H1 (cell line): ENCODE measurements around the gene CHPF2. TPM values are rescaled to one million over a fixed set of nuclear protein-coding genes. Genes with fewer than 3 reads are reported as not detected.

ENCODE experiments used
- CTCF ChIA-PET: fragments of 300-600 bp; sonication (Branson Sonifier 250); formaldehyde crosslinking; loops from one replicate; lab custom pipeline; 2021; ENCODE audit not compliant: partially characterized antibody; lab: Charles Lee
- POLR2A ChIA-PET: fragments of 300-600 bp; sonication (Branson Sonifier 250); formaldehyde crosslinking; loops from one replicate; lab custom pipeline; 2021; ENCODE audit warnings: inconsistent platforms; ENCODE audit not compliant: partially characterized antibody; lab: Charles Lee
- DNase-seq, 2 experiments: peaks; one replicate each; pipeline versions ENCODE4 v3.0.0 to v3.0.0-alpha.2; 2010 to 2022; ENCODE audit warnings: low spot score in 2 of 2, low read depth in 1 of 2, mixed read lengths in 1 of 2
- FAIRE-seq: peaks from 2 replicates; lab custom pipeline; 2011; peaks lifted over from hg19 to GRCh38; lab: Jason Lieb, UNC
- H2AFZ ChIP-seq: 2 replicates; pipeline ENCODE4 v1.8.1; 2012; ENCODE audit warnings: low read length, inconsistent platforms
- H2AK5ac ChIP-seq: 2 replicates; pipeline ENCODE4 v1.6.1; 2013; ENCODE audit warnings: low read depth, low read length
- H2BK120ac ChIP-seq: replicated peaks from 2 replicates; pipeline ENCODE3; 2013; ENCODE audit warnings: low read depth, low read length, inconsistent platforms
- H2BK12ac ChIP-seq: 2 replicates; pipeline ENCODE4 v1.6.1; 2013; ENCODE audit warnings: low read depth, low read length
- H2BK15ac ChIP-seq: 2 replicates; pipeline ENCODE4 v1.6.1; 2013; ENCODE audit warnings: low read length
- H2BK20ac ChIP-seq: 2 replicates; pipeline ENCODE4 v1.6.1; 2013; ENCODE audit warnings: low read length
- H2BK5ac ChIP-seq: 2 replicates; pipeline ENCODE4 v1.6.1; 2013; ENCODE audit warnings: low read depth, low read length
- H3K14ac ChIP-seq: 2 replicates; pipeline ENCODE4 v1.6.1; 2013; ENCODE audit warnings: inconsistent platforms; ENCODE audit not compliant: insufficient read length
- H3K18ac ChIP-seq: 2 replicates; pipeline ENCODE4 v1.6.1; 2013; ENCODE audit warnings: low read length; ENCODE audit errors: extremely low read depth
- H3K23ac ChIP-seq: 2 replicates; pipeline ENCODE4 v1.6.1; 2013; ENCODE audit warnings: inconsistent platforms; ENCODE audit not compliant: insufficient read length
- H3K23me2 ChIP-seq: 2 replicates; pipeline ENCODE4 v1.6.1; 2013; ENCODE audit warnings: low read depth, low read length
- H3K27ac ChIP-seq: 2 replicates; pipeline ENCODE4 v1.6.1; 2011; ENCODE audit warnings: low read depth, low read length, inconsistent platforms
- H3K27me3 ChIP-seq, 4 experiments: replicated peaks in 1 of 4; 1 replicate in 1 of 4; 2 replicates in 3 of 4; pipeline versions ENCODE4 v1.6.1 to v1.8.1; 2011 to 2013; ENCODE audit warnings: low read length in 3 of 4, mild to moderate bottlenecking in 3 of 4, inconsistent platforms in 2 of 4, mixed read lengths in 2 of 4, moderate library complexity in 1 of 4; ENCODE audit not compliant: control insufficient read depth in 3 of 4, insufficient read depth in 3 of 4; ENCODE audit errors: extremely low read depth in 1 of 4
- H3K36me3 ChIP-seq, 4 experiments: 2 replicates each; pipeline versions ENCODE4 v1.6.1 to v1.8.1; 2011 to 2013; ENCODE audit warnings: mild to moderate bottlenecking in 4 of 4, low read length in 3 of 4, moderate library complexity in 2 of 4, control low read depth in 1 of 4, inconsistent platforms in 1 of 4; ENCODE audit not compliant: insufficient read depth in 4 of 4, control insufficient read depth in 2 of 4
- H3K4ac ChIP-seq: replicated peaks from 2 replicates; pipeline ENCODE3; 2013; ENCODE audit warnings: low read length, low read depth, mixed read lengths, inconsistent platforms; ENCODE audit not compliant: insufficient read length
- H3K4me1 ChIP-seq, 4 experiments: replicated peaks in 1 of 4; 1 replicate in 1 of 4; 2 replicates in 3 of 4; pipeline versions ENCODE4 v1.6.1 to v1.8.1; 2011 to 2013; ENCODE audit warnings: low read length in 3 of 4, inconsistent platforms in 2 of 4, mixed read lengths in 1 of 4; ENCODE audit not compliant: insufficient read depth in 4 of 4, control insufficient read depth in 3 of 4
- H3K4me2 ChIP-seq, 2 experiments: 2 replicates each; pipeline versions ENCODE4 v1.6.1 to v1.8.1; 2011 to 2013; ENCODE audit warnings: low read depth in 2 of 2, low read length in 2 of 2, control low read depth in 1 of 2, inconsistent platforms in 1 of 2, mild to moderate bottlenecking in 1 of 2; ENCODE audit not compliant: insufficient read depth in 1 of 2
- H3K4me3 ChIP-seq, 4 experiments: fragments of 200-600, 300-600 bp in 1 of 4; sonication (generic), shearing (Covaris generic), sonication (Bioruptor Twin) in 1 of 4; 2 replicates each; pipeline versions ENCODE4 v1.5.1 to v1.8.1; 2011 to 2016; ENCODE audit warnings: low read length in 4 of 4, low read depth in 3 of 4, control low read depth in 2 of 4, inconsistent platforms in 2 of 4, mild to moderate bottlenecking in 2 of 4, mixed read lengths in 1 of 4, moderate library complexity in 1 of 4; ENCODE audit not compliant: insufficient read depth in 2 of 4; ENCODE audit errors: extremely low read depth in 1 of 4
- H3K56ac ChIP-seq: replicated peaks from 2 replicates; pipeline ENCODE3; 2013; ENCODE audit warnings: low read depth, mild to moderate bottlenecking, mixed read lengths, low read length, inconsistent platforms; ENCODE audit not compliant: insufficient read length
- H3K79me1 ChIP-seq: 2 replicates; pipeline ENCODE4 v1.6.1; 2013; ENCODE audit warnings: low read depth, low read length, control low read depth
- H3K79me2 ChIP-seq, 2 experiments: 2 replicates each; pipeline versions ENCODE4 v1.6.1 to v1.8.1; 2012 to 2013; ENCODE audit warnings: low read length in 2 of 2, mild to moderate bottlenecking in 2 of 2, inconsistent platforms in 1 of 2; ENCODE audit not compliant: insufficient read depth in 2 of 2, control insufficient read depth in 1 of 2
- H3K9ac ChIP-seq, 4 experiments: replicated peaks in 1 of 4; 1 replicate in 1 of 4; 2 replicates in 3 of 4; pipeline versions ENCODE4 v1.6.1 to v1.8.1; 2011 to 2013; ENCODE audit warnings: low read depth in 3 of 4, low read length in 3 of 4, control low read depth in 2 of 4, mild to moderate bottlenecking in 2 of 4, moderate library complexity in 2 of 4, inconsistent platforms in 1 of 4; ENCODE audit errors: extremely low read depth in 1 of 4
- H3K9me3 ChIP-seq, 2 experiments: 2 replicates each; pipeline versions ENCODE4 v1.6.1 to v1.8.1; 2012 to 2013; ENCODE audit warnings: mild to moderate bottlenecking in 2 of 2, moderate library complexity in 2 of 2, control low read depth in 1 of 2, inconsistent platforms in 1 of 2, low read depth in 1 of 2, low read length in 1 of 2, mixed read lengths in 1 of 2; ENCODE audit not compliant: insufficient read depth in 2 of 2
- H4K20me1 ChIP-seq, 2 experiments: replicated peaks in 1 of 2; 2 replicates each; pipeline versions ENCODE3 to v1.8.1; 2011 to 2013; ENCODE audit warnings: inconsistent platforms in 2 of 2, low read length in 2 of 2, mild to moderate bottlenecking in 1 of 2; ENCODE audit not compliant: insufficient read depth in 2 of 2, control insufficient read depth in 1 of 2
- H4K5ac ChIP-seq: 2 replicates; pipeline ENCODE4 v1.6.1; 2013; ENCODE audit warnings: low read length, low read depth, mixed read lengths, inconsistent platforms; ENCODE audit not compliant: insufficient read length
- H4K8ac ChIP-seq: 2 replicates; pipeline ENCODE4 v1.8.0; 2013; ENCODE audit warnings: mild to moderate bottlenecking, moderate library complexity, low read length, inconsistent platforms; ENCODE audit not compliant: insufficient read depth; ENCODE audit errors: extremely low read depth
- H4K91ac ChIP-seq: replicated peaks from 2 replicates; pipeline ENCODE3; 2013; ENCODE audit warnings: low read length, mixed read lengths, inconsistent platforms; ENCODE audit not compliant: insufficient read length
- CHD1 ChIP-seq: IDR thresholded peaks from 2 replicates; pipeline ENCODE4 v1.6.1; 2012; ENCODE audit warnings: low read depth, low read length, improper control_type of control experiment
- EZH2 ChIP-seq: fragments of 200-600 bp; sonication (generic); IDR thresholded peaks from 2 replicates; pipeline ENCODE4 v1.7.1; 2012; ENCODE audit warnings: low read depth, mild to moderate bottlenecking, moderate library complexity, low read length, inconsistent platforms; ENCODE audit not compliant: severe bottlenecking
- JUND ChIP-seq: IDR thresholded peaks from 2 replicates; pipeline ENCODE4 v1.6.1; 2011; ENCODE audit warnings: mild to moderate bottlenecking, improper control_type of control experiment, low read length
- POU5F1 ChIP-seq: IDR thresholded peaks from 2 replicates; pipeline ENCODE4 v1.6.1; 2011; ENCODE audit warnings: low read depth, mild to moderate bottlenecking, low read length, moderate library complexity
- RBBP5 ChIP-seq: IDR thresholded peaks from 2 replicates; pipeline ENCODE4 v1.7.1; 2012; ENCODE audit warnings: low read depth, mild to moderate bottlenecking, inconsistent platforms, low read length, moderate library complexity, borderline replicate concordance
- SP1 ChIP-seq: IDR thresholded peaks from 2 replicates; pipeline ENCODE4 v1.6.1; 2011; ENCODE audit warnings: low read depth, low read length
- WGBS, 2 experiments: shearing (Covaris generic) in 1 of 2; methylation state at CpG; one replicate each; pipeline versions ENCODE4 v1.1.6 to v1.1.7; 2013 to 2015; ENCODE audit warnings: low lambda C conversion rate in 2 of 2, mixed read lengths in 2 of 2, inconsistent platforms in 1 of 2, low coverage in 1 of 2, missing lambda C conversion rate in 1 of 2; ENCODE audit not compliant: insufficient replicate concordance in 2 of 2, insufficient coverage in 1 of 2, insufficient read length in 1 of 2; ENCODE audit errors: extremely low coverage in 1 of 2, missing lambda C conversion rate in 1 of 2; 5-methylcytosine and 5-hydroxymethylcytosine counted together
- polyA plus RNA-seq, 7 experiments: library from polyadenylated mRNA; depleted of rRNA in 3 of 7; stranded (reverse) in 5 of 7; unstranded in 2 of 7; fragments of >200 nt in 5 of 7; fragments of 200-250 nt in 2 of 7; gene quantifications; 1 replicate in 5 of 7; 2 replicates in 1 of 7; 4 replicates in 1 of 7; pipeline versions ENCODE4 v1.2.1 to v1.2.3, GENCODE V29; 2011 to 2013; ENCODE audit warnings: missing spikeins in 2 of 7, mixed read lengths in 2 of 7
- total RNA-seq: library from RNA; stranded (reverse); fragmentation: NEBNext Ultra II Directional; extraction: Animal tissue kit (Norgen Biotek cat#: 25700); gene quantifications from 2 replicates; pipeline ENCODE4 v1.2.1, GENCODE V29; 2021
- TF ChIP-seq, protein P1 (sequence below): IDR thresholded peaks from 2 replicates; pipeline ENCODE4 v1.6.1; 2012; ENCODE audit warnings: inconsistent platforms
- TF ChIP-seq, protein P2 (sequence below): IDR thresholded peaks from 2 replicates; pipeline ENCODE4 v1.6.1; 2012; ENCODE audit warnings: inconsistent platforms

CHPF2 gene
- total and polyA plus RNA-seq, 2 of the 8 experiments (the other 6 are each of a cell fraction or from before 2014, with no cell fraction given), result 14.4 to 20.6 TPM

DNA sequence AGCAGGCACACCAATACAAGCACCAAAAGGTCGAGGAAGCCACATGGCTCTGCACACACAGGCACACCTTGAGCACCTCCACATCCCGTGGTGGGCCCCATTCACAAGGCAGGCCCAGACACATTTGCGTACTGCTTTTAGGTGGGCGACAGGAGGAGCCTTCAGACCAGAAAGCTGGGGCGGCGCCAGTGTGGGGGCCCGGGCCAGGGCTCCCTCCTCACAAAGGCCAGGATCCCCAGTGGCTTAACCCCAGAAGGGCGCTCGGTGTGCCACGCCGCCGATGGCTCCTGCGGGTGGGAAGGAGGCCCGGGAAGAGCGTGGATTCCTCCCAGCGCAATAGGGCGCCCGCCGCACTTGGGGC, 19.0 kb downstream of the CHPF2 start:
- H2AK5ac ChIP-seq, result peak overlapping the region; percentile 93; the same call in 1 of the 2 replicates
- peak overlapping the region; percentile 71 for H3K23ac ChIP-seq
- peak in 1 of 2 experiments; percentile 62 for DNase-seq
- no peaks in the 10 kb centered on the region for H3K79me1 ChIP-seq
- TF ChIP-seq, protein P1, sequence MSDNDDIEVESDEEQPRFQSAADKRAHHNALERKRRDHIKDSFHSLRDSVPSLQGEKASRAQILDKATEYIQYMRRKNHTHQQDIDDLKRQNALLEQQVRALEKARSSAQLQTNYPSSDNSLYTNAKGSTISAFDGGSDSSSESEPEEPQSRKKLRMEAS, result peak; percentile 88
- TF ChIP-seq EZH2 (peak; percentile 63), SP1 (no peak), POU5F1 (no peak), RBBP5 (no peak), CHD1 (no peak), JUND (no peak)
- TF ChIP-seq, protein P2, sequence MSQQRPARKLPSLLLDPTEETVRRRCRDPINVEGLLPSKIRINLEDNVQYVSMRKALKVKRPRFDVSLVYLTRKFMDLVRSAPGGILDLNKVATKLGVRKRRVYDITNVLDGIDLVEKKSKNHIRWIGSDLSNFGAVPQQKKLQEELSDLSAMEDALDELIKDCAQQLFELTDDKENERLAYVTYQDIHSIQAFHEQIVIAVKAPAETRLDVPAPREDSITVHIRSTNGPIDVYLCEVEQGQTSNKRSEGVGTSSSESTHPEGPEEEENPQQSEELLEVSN, result peak; percentile 65; the same call in 1 of the 2 replicates
- peak overlapping the region; percentile 97 for H4K91ac ChIP-seq
- no peak overlapping the region for H3K56ac ChIP-seq
- H3K23me2 ChIP-seq, result peaks cover 25% of the 10 kb centered on the region
- peak overlapping the region; percentile 45 to 81 (median 66) for H3K4me3 ChIP-seq
- peak overlapping the region in 1 of 4 experiments; percentile 62; a peak in 2 of 7 replicates for H3K9ac ChIP-seq
- peaks cover 1 to 9% of the 10 kb centered on the region in 2 experiments for H4K20me1 ChIP-seq
- POLR2A ChIA-PET, result interaction anchor here (0.7 to 3.1 kb wide), 4 partner anchors 10 to 26 kb away, joined by 3 to 22 read pairs (median 5); partner anchors contain the start of genes ABCF2 and CHPF2
- H3K4ac ChIP-seq, result no peak overlapping the region
- H2AFZ ChIP-seq, result no peak overlapping the region
- peak overlapping the region; percentile 78 for H3K18ac ChIP-seq
- CTCF ChIA-PET, result interaction anchor here (0.8 to 3.3 kb wide), 9 partner anchors 8 to 126 kb away, joined by 3 to 14 read pairs (median 4); partner anchors contain the start of gene ABCF2
- no peak for FAIRE-seq
- H3K14ac ChIP-seq, result peak overlapping the region; percentile 19
- peaks cover 16 to 63% (median 53%) of the 10 kb centered on the region in 4 experiments for H3K27me3 ChIP-seq
- H2BK20ac ChIP-seq, result peak overlapping the region; percentile 43; the same call in 1 of the 2 replicates
- 3% methylated on average over 18 of the region's 19 CpGs; no CpG with 5 or more reads in 1 of the 2 experiments for WGBS, 2 experiments
- H2BK120ac ChIP-seq, result no peak overlapping the region
- no peaks in the 10 kb centered on the region for H3K36me3 ChIP-seq
- H4K8ac ChIP-seq, result peak overlapping the region; percentile 91
- H2BK15ac ChIP-seq, result peak overlapping the region; percentile 88; the same call in 1 of the 2 replicates
- no peaks in the 10 kb centered on the region for H3K79me2 ChIP-seq
- no peaks in the 10 kb centered on the region for H3K9me3 ChIP-seq
- H2BK12ac ChIP-seq, result peak overlapping the region; percentile 96; the same call in 1 of the 2 replicates
- H2BK5ac ChIP-seq, result no peak overlapping the region; the same call in 1 of the 2 replicates
- H4K5ac ChIP-seq, result no peak overlapping the region
- peak overlapping the region; percentile 77 to 99 for H3K4me2 ChIP-seq
- no peak overlapping the region for H3K27ac ChIP-seq
- peaks cover 0 to 49% (median 33%) of the 10 kb centered on the region in 4 experiments; a peak in 6 of 7 replicates for H3K4me1 ChIP-seq
